ENCODE data around the gene LTA.
A peak's percentile ranks its signal among the peaks of the same experiment; 100 is the strongest.

LTA gene

GRCh38 chr6:31580807-31581433 lies 8.8 kb downstream of the LTA start:
- TF ChIP-seq CTCF (IDR thresholded peaks at IDR 0.05; ENCODE audit: low read depth, low read length, missing control alignments), result peak; percentile 88
- in situ Hi-C loops (cut with HindIII; ENCODE audit: low sequenced_read_pairs), result no loop called here
- peak overlapping the region; percentile 64 for H3K4me3 ChIP-seq (ENCODE audit: low read depth, low read length)
- peak; percentile 31 for DNase-seq (ENCODE audit: low read depth)

DNA sequence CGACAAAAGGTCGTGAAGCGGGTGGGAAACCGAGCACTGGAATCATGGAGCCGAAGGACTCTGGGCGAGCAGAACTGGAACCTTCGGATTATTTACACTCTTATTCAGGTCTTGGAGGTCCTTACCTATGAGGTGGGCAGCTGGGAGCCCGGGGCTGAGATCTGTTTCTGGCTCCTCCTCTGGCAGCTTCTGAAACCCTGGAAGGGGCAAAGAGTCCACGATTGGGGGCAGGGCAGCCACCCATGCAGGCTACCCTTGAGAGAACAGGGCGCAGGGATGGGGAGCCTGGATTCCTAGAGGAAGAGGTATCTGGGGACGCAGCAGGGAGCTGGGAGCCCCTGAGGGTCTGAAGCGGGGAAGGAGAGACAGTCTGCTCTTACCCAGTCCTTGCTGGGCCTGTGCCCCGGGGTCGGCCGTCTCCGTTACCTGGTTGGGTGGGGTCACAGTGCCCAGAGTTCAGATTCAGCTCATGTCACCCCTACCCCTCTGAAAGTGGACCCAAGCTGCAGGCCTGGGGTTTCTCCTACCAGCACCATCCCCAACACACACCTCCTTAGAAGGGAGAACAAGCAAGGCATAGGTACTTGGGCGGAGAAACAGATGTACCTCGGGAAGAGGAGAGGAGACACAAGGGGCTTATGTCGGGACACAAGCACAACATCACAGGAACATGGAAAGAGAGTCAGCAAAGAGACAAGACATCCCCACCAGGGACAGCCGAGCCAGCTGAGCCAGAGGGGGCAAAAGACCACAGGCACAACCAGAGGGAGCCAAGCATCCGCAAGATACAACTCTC lies 9.5 kb downstream of the LTA start:
- in situ Hi-C loops (cut with HindIII; ENCODE audit: low sequenced_read_pairs), result no loop called here
- no peak for DNase-seq (ENCODE audit: low read depth)
- no peak for TF ChIP-seq CTCF (IDR thresholded peaks at IDR 0.05; ENCODE audit: low read depth, low read length, missing control alignments)
- peak overlapping the region; percentile 64 for H3K4me3 ChIP-seq (ENCODE audit: low read depth, low read length)

- in situ Hi-C loops (cut with HindIII; ENCODE audit: low sequenced_read_pairs), result no loop called here
- no peak for DNase-seq (ENCODE audit: low read depth)
- TF ChIP-seq CTCF (IDR thresholded peaks at IDR 0.05; ENCODE audit: low read depth, low read length, missing control alignments), result no peak
- peak within 1 kb of the TSS; percentile 64 for H3K4me3 ChIP-seq (ENCODE audit: low read depth, low read length)
These were observed 10.1 kb downstream of the LTA start, which contains the start of gene LTB for GRCh38 chr6:31582230-31582643. Gene LTB, minus strand, starts transcription at chr6:31582424. Its CDS starts 7 bp downstream, at chr6:31582417.

GRCh38 chr6:31585491-31585890 lies 13.4 kb downstream of the LTA start:
- no peak overlapping the region for H3K4me3 ChIP-seq (ENCODE audit: low read depth, low read length)
- no peak for DNase-seq (ENCODE audit: low read depth)
- in situ Hi-C loops (cut with HindIII; ENCODE audit: low sequenced_read_pairs), result no loop called here
- TF ChIP-seq CTCF (IDR thresholded peaks at IDR 0.05; ENCODE audit: low read depth, low read length, missing control alignments), result peak; percentile 13

DNA sequence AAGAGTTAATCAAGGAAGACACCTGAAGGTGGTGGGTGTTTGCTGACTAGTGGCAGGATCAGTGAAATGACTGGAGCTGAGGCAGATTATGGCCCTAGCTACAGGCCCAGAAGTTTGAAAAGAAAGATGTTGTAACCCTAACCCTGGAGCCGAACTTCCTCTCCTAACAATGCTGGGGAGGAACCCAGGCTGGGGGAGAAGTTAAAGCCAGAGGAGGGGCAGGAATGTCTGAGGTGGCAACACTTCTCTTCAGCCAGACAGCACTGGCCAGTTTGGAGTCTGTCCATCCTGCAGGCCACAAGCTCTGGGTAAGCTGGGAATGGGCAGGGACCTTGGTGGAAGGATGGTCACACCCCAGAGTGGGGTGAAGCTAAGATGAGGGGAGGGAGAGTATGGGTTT lies 13.9 kb downstream of the LTA start, which contains the start of gene LST1:
TSS of gene LST1 (plus strand) at position 270 of the 400 bp plus-strand sequence. CDS start 1,023 bp downstream, outside the sequence.
- no peak within 1 kb of the TSS for H3K4me3 ChIP-seq (ENCODE audit: low read depth, low read length)
- no peak for DNase-seq (ENCODE audit: low read depth)
- TF ChIP-seq CTCF (IDR thresholded peaks at IDR 0.05; ENCODE audit: low read depth, low read length, missing control alignments), result no peak
- in situ Hi-C loops (cut with HindIII; ENCODE audit: low sequenced_read_pairs), result no loop called here

- no peak for DNase-seq (ENCODE audit: low read depth)
- TF ChIP-seq CTCF (IDR thresholded peaks at IDR 0.05; ENCODE audit: low read depth, low read length, missing control alignments), result no peak
- no peak overlapping the region for H3K4me3 ChIP-seq (ENCODE audit: low read depth, low read length)
- in situ Hi-C loops (cut with HindIII; ENCODE audit: low sequenced_read_pairs), result no loop called here
These were observed 14.7 kb downstream of the LTA start for GRCh38 chr6:31586599-31587281.

Measured in astrocyte of the cerebellum (primary cell).